ENCODE results near the gene SIGLEC1.

Gene SIGLEC1

DNA sequence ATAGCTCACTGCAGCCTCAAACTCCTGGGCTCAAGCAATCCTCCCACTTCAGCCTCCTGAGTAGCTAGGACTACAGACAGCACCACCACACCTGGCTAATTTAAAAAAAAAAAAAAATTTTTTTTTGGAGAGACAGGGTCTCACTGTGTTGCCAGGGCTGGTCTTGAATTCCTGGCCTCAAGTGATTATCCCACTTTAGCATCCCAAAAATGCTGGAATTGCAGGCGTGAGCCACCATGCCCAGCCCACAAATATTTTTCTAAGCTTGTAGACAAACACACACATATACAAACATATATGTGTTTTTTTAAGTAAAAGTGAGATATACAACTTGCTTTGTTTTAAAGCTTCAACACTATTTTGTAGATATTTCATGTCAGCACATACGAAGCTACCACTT is 30.9 kb upstream of the SIGLEC1 start:
- no peak for DNase-seq
- no peaks in the 10 kb centered on the region for H3F3A ChIP-seq (ENCODE audit: insufficient read depth, low read length)
- no peak overlapping the region for H3K9ac ChIP-seq (ENCODE audit: low read length)
- peaks cover 14% of the 10 kb centered on the region for H3K27me3 ChIP-seq (replicated peaks; ENCODE audit: insufficient read depth, low read length)
- no peak overlapping the region for H3K27ac ChIP-seq (ENCODE audit: low read length)
- H3K4me1 ChIP-seq (ENCODE audit: low read length): no peaks in the 10 kb centered on the region
- H3K4me3 ChIP-seq (ENCODE audit: low read length): no peak overlapping the region
- no peaks in the 10 kb centered on the region for H3K9me2 ChIP-seq (replicated peaks; ENCODE audit: insufficient read depth, low read length)
- H3K79me2 ChIP-seq (ENCODE audit: low read length): no peaks in the 10 kb centered on the region
- H3K9me3 ChIP-seq (replicated peaks; ENCODE audit: insufficient read depth, low read length): no peaks in the 10 kb centered on the region
- TF ChIP-seq, protein P1, sequence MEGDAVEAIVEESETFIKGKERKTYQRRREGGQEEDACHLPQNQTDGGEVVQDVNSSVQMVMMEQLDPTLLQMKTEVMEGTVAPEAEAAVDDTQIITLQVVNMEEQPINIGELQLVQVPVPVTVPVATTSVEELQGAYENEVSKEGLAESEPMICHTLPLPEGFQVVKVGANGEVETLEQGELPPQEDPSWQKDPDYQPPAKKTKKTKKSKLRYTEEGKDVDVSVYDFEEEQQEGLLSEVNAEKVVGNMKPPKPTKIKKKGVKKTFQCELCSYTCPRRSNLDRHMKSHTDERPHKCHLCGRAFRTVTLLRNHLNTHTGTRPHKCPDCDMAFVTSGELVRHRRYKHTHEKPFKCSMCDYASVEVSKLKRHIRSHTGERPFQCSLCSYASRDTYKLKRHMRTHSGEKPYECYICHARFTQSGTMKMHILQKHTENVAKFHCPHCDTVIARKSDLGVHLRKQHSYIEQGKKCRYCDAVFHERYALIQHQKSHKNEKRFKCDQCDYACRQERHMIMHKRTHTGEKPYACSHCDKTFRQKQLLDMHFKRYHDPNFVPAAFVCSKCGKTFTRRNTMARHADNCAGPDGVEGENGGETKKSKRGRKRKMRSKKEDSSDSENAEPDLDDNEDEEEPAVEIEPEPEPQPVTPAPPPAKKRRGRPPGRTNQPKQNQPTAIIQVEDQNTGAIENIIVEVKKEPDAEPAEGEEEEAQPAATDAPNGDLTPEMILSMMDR (IDR thresholded peaks at IDR 0.05; ENCODE audit: low read length): no peak
- TF ChIP-seq EZH2phosphoT487 (IDR thresholded peaks at IDR 0.05; ENCODE audit: low read length): no peak
- no peak for TF ChIP-seq EZH2 (optimal IDR thresholded peaks at IDR 0.05; ENCODE audit: low read depth, low read length)
- no peaks in the 10 kb centered on the region for H3K36me3 ChIP-seq (replicated peaks; ENCODE audit: insufficient read depth, low read length)
- H3K4me2 ChIP-seq (ENCODE audit: low read depth, low read length): no peak overlapping the region
- H4K20me1 ChIP-seq (ENCODE audit: insufficient read depth, low read length): no peaks in the 10 kb centered on the region
- no peak overlapping the region for H2AFZ ChIP-seq (ENCODE audit: low read length)

DNA sequence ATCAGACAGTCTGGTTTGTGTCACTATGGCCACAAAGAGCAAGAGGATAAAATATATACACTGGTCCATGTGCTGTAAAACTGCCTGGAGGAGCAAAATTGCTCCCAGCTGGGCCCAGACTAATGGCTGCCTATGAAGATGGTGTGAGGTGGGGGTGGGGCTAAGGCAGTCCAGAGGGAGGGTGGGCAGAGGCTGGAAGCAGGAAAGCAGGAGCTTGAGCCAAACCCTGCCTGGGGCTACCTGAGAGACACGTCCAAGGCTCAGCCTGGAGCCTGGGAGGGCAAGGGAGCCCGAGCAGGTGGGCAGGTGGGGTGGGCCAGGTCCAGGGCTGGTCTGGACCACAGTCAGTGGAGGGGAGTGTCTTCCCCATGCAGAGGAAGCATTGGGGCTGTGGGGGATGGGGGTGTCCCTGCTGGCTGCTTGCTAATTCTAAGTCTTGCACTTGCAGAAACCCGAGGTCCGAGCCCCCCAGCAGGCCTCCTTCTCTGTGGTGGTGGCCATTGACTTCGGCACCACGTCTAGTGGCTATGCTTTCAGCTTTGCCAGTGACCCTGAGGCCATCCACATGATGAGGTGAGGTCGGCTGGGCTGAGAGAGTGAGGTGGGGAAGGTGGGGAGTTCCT is 29.5 kb upstream of the SIGLEC1 start:
- no peak overlapping the region for H3K9ac ChIP-seq (ENCODE audit: low read length)
- no peaks in the 10 kb centered on the region for H3K9me3 ChIP-seq (replicated peaks; ENCODE audit: insufficient read depth, low read length)
- H3K27ac ChIP-seq (ENCODE audit: low read length): no peak overlapping the region
- peaks cover 5% of the 10 kb centered on the region; the same call in 1 of the 2 replicates for H3K27me3 ChIP-seq (replicated peaks; ENCODE audit: insufficient read depth, low read length)
- no peak for DNase-seq
- no peaks in the 10 kb centered on the region for H3K9me2 ChIP-seq (replicated peaks; ENCODE audit: insufficient read depth, low read length)
- H2AFZ ChIP-seq (ENCODE audit: low read length): no peak overlapping the region
- no peak overlapping the region for H3K4me2 ChIP-seq (ENCODE audit: low read depth, low read length)
- no peaks in the 10 kb centered on the region for H3K79me2 ChIP-seq (ENCODE audit: low read length)
- H3K4me3 ChIP-seq (ENCODE audit: low read length): no peak overlapping the region
- no peaks in the 10 kb centered on the region for H3K36me3 ChIP-seq (replicated peaks; ENCODE audit: insufficient read depth, low read length)
- no peaks in the 10 kb centered on the region for H4K20me1 ChIP-seq (ENCODE audit: insufficient read depth, low read length)
- TF ChIP-seq, protein P1 (IDR thresholded peaks at IDR 0.05; ENCODE audit: low read length): no peak
- TF ChIP-seq EZH2phosphoT487 (IDR thresholded peaks at IDR 0.05; ENCODE audit: low read length): no peak
- TF ChIP-seq EZH2 (optimal IDR thresholded peaks at IDR 0.05; ENCODE audit: low read depth, low read length): no peak
- no peaks in the 10 kb centered on the region for H3F3A ChIP-seq (ENCODE audit: insufficient read depth, low read length)
- H3K4me1 ChIP-seq (ENCODE audit: low read length): no peaks in the 10 kb centered on the region

DNA sequence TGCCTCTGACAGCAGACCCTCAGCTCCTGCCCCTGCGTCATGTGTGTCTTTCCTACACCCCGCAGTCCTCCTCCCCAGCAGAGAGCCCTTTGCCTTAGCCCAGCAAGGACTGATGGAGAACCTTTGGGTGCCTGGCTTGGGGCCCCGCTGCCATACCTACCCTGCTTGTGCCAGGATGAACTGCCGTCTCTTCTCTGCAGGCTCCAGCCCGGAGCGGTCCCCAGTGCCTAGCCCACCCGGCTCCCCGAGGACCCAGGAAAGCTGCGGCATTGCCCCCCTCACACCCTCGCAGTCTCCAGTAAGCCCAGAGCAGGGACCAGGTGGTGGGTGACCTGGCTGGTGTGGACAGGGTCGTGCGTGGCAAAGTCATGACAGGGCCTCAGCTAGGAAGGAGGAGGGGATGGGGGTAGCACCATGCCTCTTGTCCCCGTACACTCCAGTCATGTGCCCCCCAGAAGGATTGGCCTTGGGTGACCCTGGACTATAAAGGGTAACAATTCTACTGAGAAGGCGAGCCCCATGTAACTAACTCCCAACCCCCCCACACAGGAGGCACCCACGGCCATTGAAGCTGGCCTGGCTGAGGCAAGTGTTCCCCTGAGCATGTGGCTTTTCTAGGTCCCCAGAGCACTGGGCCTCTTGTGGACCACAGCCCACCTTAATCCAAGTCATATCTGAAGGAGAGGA is 28.4 kb upstream of the SIGLEC1 start:
- Histone ChIP-seq H3K4me3 (ENCODE audit: low read length) (no peak overlapping the region), H4K20me1 (ENCODE audit: insufficient read depth, low read length) (no peaks in the 10 kb centered on the region), H3K4me2 (ENCODE audit: low read depth, low read length) (no peak overlapping the region), H3F3A (ENCODE audit: insufficient read depth, low read length) (no peaks in the 10 kb centered on the region), H3K36me3 (replicated peaks; ENCODE audit: insufficient read depth, low read length) (no peaks in the 10 kb centered on the region), H3K4me1 (ENCODE audit: low read length) (no peaks in the 10 kb centered on the region), H3K27me3 (replicated peaks; ENCODE audit: insufficient read depth, low read length) (no peaks in the 10 kb centered on the region), H3K27ac (ENCODE audit: low read length) (no peak overlapping the region), H3K79me2 (ENCODE audit: low read length) (no peaks in the 10 kb centered on the region), H3K9me2 (replicated peaks; ENCODE audit: insufficient read depth, low read length) (no peaks in the 10 kb centered on the region), H3K9me3 (replicated peaks; ENCODE audit: insufficient read depth, low read length) (no peaks in the 10 kb centered on the region), H3K9ac (ENCODE audit: low read length) (no peak overlapping the region), H2AFZ (ENCODE audit: low read length) (no peak overlapping the region)
- DNase-seq: no peak
- no peak for TF ChIP-seq EZH2phosphoT487 (IDR thresholded peaks at IDR 0.05; ENCODE audit: low read length)
- no peak for TF ChIP-seq EZH2 (optimal IDR thresholded peaks at IDR 0.05; ENCODE audit: low read depth, low read length)
- TF ChIP-seq, protein P1 (IDR thresholded peaks at IDR 0.05; ENCODE audit: low read length): no peak

Data from MM.1S (cell line).